GM12873 (cell line): ENCODE measurements around the gene ZNF772.
A peak's percentile ranks its signal among the peaks of the same experiment; 100 is the strongest.

Source experiments
- CTCF ChIP-seq: IDR thresholded peaks from 2 replicates; pipeline ENCODE4 v1.5.1; 2012; ENCODE audit warnings: low read depth, mild to moderate bottlenecking, moderate library complexity, low read length, control low read depth; ENCODE audit not compliant: insufficient read depth; ENCODE audit errors: missing control alignments

The ZNF772 gene

DNA sequence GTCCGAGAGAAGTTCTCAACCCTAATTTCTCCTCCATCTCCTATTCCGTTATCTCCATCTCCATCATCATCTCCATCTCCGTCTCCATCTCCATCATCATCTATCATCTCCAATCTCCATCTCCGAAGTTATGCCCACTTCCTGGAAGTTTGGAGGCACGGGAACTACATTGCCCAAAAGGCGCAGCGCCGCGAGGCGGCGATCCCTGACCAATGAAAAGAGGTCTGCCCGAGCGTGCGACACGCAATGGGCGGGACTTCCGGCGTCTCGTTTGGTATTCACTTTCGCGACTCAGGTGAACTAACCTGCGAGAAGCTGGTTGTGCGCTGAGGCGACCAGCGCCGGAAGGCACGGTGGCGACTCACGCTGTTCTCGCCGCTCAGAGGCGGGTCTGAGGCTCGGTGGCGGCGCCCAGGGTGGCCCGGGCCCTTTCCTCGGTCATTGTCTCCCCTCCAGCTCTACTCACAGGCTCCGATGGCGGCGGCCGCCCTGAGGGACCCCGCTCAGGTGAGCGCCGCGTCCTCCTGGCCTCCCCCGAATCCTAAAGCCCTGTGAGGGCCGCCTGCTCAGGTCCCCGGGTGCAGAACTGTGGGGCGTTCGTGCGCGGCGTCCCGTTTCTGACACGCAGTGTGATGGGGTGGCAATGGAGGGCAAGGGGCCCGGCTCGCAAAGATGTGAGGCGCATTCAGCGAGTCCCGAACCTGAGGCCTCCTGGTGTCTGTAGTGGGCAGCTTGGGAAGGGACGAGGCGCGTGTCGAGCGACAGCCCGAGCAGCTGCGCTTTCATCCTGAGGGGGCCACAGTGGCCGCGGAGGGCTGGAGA, 10.3 kb upstream of the ZNF772 start, which contains the start of gene ZNF419:
ZNF419 (plus strand) TSS at position 274 of the 822 bp plus-strand sequence; CDS start at position 475, 201 bp downstream.
- TF ChIP-seq CTCF: peak; percentile 8

DNA sequence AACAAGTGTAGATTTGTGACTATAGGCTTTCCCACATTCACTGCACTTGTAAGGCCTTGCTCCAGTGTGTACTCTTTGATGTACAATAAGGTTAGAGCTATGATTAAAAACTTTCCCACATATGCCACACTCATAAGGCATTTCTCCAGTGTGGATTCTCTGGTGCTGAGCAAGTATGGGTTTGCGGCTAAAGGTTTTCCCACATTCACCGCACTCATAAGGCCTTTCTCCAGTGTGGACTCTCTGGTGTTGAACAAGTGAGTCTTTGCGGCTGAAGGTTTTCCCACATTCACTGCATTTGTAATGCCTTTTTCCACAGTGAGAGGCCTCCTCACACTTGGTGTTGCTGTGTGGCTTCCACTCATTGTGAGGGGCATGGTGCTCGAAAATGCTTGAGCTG, 3.7 kb downstream of the ZNF772 start:
- TF ChIP-seq CTCF: no peak

DNA sequence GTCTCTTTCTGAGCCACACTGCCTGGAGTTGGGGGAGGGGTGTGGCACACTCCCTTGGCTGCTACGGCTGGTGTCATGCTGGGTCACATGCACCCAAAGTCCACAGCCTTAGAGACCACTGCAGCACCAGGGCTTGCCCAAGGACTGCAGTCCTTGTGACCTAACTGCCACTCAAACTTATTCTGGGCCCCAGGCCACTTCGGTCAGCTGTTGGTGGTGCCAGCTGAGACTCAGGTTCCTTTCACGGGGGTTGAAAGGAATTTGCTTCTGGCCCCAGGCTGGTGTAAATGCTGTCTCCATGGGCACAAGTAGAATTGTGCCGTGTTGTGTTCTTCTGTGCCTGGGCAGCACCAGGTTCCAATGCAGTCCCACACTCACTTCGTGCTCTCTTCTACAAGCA, 10.9 kb downstream of the ZNF772 start:
- no peak for TF ChIP-seq CTCF

DNA sequence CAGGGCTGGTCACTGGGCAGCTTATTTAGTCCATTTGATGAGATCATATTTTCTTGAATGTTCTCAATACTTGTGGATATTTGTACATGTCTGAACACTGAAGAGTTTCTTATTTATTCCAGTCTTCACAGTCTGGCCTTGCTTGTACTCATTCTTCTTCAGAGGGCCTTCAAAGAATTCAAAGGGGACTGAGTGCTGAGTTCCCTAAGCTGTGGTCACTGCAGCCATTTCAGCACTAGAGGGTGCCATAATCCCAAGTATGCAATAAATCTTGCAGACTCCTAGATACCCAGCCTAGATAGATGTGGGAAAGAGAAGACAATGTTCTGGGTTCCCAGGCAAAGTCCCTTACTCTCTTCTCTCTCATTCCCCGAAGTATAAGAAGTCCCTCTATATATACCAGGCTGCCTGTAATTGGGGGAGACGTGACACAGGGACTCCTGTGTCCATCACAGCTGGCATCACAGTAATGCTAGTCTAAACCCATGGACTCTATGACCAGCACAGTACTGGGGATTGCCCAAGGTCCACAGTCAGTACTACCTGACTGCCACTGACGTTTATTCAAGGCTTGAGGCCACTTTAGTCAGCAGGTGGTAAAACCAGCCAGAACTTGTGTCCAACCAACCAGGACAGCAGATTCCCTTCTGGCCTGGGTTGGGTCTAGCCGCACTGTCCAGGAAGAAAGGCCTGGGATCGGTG, 11.5 kb downstream of the ZNF772 start:
- peak; percentile 67 for TF ChIP-seq CTCF

DNA sequence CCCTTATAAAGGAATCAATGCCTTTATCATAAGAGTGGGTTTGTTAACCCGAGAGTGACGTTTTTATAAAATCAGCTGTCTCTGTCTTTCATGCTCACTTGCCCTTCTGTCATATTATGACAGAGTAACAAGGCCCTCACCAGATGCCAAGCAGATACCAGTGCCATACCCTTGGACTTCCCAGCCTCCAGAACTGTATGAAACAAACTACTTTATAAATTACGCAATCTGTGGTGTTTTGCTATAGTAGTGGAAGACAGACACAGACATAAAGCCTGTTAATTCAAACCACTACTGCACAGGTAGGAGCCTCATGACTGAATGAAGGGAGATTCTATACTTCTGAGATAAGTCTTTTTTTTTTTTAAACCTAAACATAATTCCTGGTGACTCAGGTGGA, 25.1 kb downstream of the ZNF772 start:
- no peak for TF ChIP-seq CTCF

- TF ChIP-seq CTCF: no peak
Measured at GRCh38 chr19:57443121-57443696, 34.2 kb downstream of the ZNF772 start.
